ENCODE results near the gene TAGLN2.
A peak's percentile ranks its signal among the peaks of the same experiment; 100 is the strongest.

The TAGLN2 gene

GRCh38 chr1:159949123-159949522 is 23.8 kb upstream of the TAGLN2 start:
- no peak for DNase-seq

- DNase-seq: no peak
Measured at GRCh38 chr1:159947942-159948341, 22.6 kb upstream of the TAGLN2 start.

DNA sequence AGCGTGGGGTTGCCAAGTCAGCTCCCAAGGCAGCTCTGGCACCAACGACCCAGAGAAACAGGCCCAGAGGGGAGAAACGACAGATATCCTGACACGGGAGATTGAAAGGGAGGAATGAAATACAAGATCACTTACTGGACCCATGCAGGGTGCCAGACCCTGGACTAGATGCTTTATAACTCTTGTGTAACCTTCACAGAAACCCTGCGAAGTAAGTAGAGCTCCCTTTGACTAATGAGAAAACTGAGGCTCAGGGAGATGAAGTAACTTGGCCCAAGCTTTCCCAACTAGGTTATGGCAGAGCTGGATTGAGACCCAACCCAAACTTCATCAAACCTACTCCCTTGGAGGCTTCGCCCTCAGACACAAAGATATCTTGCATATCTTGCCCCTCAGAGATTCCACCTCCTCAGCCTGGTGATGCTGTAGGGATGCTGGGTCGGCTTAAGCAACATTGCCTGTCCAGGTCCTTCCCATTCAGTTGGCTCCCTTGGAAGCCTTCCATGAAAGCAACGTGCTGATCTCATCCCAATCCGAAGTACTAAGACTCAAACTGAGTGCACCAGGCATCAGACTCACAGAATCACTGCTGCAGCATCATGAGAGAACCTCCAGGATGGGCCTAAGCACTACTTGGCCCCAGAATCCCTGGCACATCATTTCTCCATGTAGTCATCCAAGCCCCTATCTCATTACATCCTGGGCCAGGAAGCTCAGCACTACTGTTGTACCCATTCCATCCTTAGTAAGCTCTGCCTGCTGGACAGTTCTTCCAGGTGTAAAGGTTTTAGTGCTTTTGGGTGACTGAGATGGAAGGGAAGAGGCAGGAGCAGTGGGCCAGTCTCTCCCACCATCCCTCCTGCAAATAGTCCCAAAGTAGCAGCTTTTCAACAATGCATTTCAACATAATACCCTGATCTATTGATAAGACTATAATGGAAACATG is 21.2 kb upstream of the TAGLN2 start:
- DNase-seq: no peak

GRCh38 chr1:159945483-159946241 is 20.4 kb upstream of the TAGLN2 start, which contains the start of gene IGSF9:
IGSF9 (minus strand) TSS chr1:159945613; CDS start chr1:159943454, 2,159 bp downstream.
- DNase-seq: peak; percentile 66

- DNase-seq: no peak
Measured at GRCh38 chr1:159944623-159945455, 19.5 kb upstream of the TAGLN2 start.

- DNase-seq: no peak
Measured at GRCh38 chr1:159943908-159944622, 18.8 kb upstream of the TAGLN2 start.

- DNase-seq: no peak
Measured at GRCh38 chr1:159943278-159943640, 18.0 kb upstream of the TAGLN2 start.

- DNase-seq: no peak
Measured at GRCh38 chr1:159942632-159943277, 17.4 kb upstream of the TAGLN2 start.

GRCh38 chr1:159941591-159942560 is 16.6 kb upstream of the TAGLN2 start:
- DNase-seq: no peak

DNA sequence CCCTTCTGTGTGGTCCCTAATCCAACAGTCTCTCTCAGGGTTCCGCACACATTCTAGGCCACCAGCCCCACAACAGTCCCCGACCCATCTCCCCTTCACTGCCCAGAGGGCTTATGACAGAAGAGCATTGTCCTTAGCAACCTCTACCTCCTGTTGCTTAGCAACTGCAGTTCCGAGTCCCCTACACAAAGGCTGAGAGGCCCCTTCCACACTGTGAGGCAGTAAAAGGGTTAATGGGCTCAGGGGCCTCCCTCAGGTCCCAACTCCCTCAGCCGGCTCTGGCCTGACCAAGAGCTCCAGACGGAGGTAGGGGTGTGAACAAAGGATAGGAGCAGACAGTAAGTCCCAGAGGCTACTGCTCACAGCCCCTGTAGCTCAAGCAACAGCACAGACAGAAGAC is 15.8 kb upstream of the TAGLN2 start:
- no peak for DNase-seq

GRCh38 chr1:159940006-159940620 is 14.8 kb upstream of the TAGLN2 start:
- no peak for DNase-seq

DNA sequence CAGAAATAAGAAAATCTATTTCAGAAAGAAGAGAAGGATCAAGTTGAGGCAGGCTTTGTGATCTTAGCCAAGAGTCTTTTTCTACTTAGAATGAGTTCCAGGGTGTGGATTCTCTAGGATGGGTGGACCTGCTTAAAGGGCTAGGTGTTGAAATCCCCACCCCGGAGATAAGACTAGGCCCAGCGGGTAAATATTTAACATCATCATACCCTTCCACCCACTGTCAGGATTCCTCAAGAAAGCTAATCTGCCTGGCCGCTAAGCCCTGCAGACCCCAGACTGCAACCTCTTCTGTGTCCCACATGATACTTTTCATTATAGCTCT is 14.3 kb upstream of the TAGLN2 start:
- no peak for DNase-seq

GRCh38 chr1:159938905-159939677 is 13.8 kb upstream of the TAGLN2 start:
- no peak for DNase-seq

- DNase-seq: no peak
Measured at GRCh38 chr1:159938211-159938852, 13.0 kb upstream of the TAGLN2 start.

GRCh38 chr1:159937054-159937750 is 11.9 kb upstream of the TAGLN2 start:
- no peak for DNase-seq

DNA sequence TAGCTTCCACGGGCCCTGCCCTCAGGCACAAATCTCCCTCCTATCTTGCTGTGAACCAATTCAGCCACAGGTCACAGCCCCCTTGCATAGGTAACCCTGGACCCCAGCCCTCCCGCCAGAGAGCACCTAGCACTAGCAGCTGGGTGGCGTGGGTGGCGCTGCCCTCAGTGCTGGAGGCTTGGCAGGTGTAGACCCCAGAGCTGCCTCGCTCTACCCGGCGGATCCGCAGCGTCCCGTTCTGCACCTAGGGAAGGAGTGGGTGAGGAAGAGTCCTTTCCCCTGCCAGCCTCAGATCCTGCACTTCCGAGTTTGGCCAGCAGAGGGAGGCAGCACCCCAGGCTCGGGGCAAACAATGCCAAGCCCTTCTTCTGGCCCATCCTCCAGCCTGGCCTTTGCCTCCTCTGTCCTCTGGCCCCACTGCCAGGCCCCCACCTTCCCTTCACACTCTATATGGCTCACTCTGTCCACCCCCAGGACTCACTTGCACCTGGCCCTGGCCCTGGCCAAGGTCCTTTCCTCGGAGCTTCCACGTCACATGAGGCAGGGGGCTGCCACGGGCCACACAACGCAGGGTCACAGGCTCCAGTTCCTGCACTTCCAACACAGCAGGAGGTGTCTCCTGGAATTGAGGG is 11.1 kb upstream of the TAGLN2 start:
- peak; percentile 9 for DNase-seq

DNA sequence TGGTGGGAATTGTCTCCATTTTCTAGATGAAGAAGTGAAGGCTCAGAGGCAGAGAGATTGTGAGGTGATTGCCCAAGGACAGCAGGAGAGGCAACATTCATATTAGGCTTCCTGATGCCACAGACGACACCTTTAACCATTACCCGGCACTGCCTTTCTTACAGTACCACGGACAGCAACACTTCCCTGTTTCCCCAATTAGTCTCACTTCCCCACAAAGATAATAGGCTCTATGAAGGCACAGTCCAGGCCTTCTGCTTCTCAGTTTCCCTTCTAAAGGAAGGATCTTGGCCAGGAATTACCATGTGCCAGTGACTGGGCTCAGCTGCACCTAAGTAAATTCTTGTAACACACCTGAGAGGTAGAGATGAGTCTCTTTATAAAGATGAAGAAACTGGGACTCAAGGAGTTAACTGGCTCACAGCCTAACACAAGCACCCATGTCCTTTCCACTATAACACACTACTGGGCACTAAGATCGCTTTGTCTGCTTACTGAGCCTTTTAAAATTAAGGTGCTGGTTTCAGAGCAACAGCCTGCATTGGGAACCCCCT is 10.5 kb upstream of the TAGLN2 start:
- DNase-seq: no peak

All from midbrain (tissue), 1 donor.